ENCODE results near the gene PRRC2B. TPM values are rescaled to one million over a fixed set of nuclear protein-coding genes. Genes with fewer than 3 reads are reported as not detected.

Gene PRRC2B
- total RNA-seq, 1 donor from 2014 or later: 174 TPM

DNA sequence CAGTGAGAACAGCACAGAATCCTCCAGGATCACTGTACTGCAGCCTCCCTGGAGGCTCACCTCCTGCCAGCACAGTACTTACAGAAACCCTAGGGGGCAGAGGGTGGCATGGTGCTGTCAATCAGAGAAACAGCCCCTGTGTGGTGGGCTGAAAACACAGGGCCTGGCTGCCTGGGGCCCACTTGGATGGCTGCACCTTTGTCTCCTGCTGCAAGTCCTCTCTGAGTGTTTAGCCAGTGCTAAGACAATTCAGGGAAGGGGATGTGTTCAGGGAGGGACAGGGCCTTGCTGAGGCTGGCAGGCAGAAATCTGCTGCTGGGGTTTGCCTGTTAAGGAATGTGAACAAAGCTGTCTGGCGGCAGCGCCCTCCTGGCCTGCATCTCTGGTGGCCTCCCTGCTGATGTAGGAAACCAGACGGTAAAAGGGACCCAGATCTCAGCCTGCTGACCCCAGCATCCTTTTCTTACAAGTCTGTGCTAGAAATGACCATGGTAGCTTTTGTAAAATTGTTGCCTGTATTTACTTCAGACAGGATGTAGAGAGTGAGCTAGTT is 39.5 kb downstream of the PRRC2B start:
- Mint-ChIP-seq H3K9me3 (no peaks in the 10 kb centered on the region), H3K36me3 (ENCODE audit: low read depth) (peaks cover 81% of the 10 kb centered on the region), H3K27me3 (ENCODE audit: low read depth) (no peaks in the 10 kb centered on the region), H3K4me1 (ENCODE audit: low read depth) (peaks cover 20% of the 10 kb centered on the region), H3K27ac (no peak overlapping the region), H3K4me3 (ENCODE audit: low read depth) (no peak overlapping the region)
- intact Hi-C loops (cut with micrococcal nuclease): no loop called here
- DNase-seq (ENCODE audit: low spot score): no peak

- no peaks in the 10 kb centered on the region for H3K27me3 Mint-ChIP-seq (ENCODE audit: low read depth)
- intact Hi-C loops (cut with micrococcal nuclease): no loop called here
Measured at GRCh38 chr9:131434673-131435072, 40.8 kb downstream of the PRRC2B start.

DNA sequence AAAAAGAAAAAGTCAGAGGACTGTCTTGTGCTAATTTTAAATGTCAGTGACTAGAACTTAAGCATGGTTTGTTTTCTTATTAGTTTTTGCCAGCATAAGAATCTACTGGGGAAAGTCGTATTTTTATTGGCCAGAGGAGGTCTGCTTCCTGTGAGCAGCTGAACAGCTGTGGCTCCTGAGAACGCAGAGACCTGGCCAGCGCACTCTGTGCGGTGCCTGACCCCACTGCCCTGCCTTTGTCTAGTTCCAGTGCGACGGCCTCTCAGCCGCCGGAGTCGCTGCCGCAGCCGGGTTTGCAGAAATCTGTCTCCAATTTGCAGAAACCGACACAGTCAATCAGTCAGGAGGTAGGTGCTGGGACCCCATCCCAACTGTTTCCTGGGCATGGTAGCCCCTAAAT is 42.5 kb downstream of the PRRC2B start:
- Mint-ChIP-seq H3K27ac (no peak overlapping the region), H3K4me1 (ENCODE audit: low read depth) (peaks cover 21% of the 10 kb centered on the region), H3K36me3 (ENCODE audit: low read depth) (peaks cover 91% of the 10 kb centered on the region), H3K4me3 (ENCODE audit: low read depth) (no peak overlapping the region), H3K27me3 (ENCODE audit: low read depth) (no peaks in the 10 kb centered on the region), H3K9me3 (no peaks in the 10 kb centered on the region)
- no peak for DNase-seq (ENCODE audit: low spot score)
- intact Hi-C loops (cut with micrococcal nuclease): no loop called here

More at GRCh38 chr9:131434673-131435072, 40.8 kb downstream of the PRRC2B start:
- Mint-ChIP-seq H3K36me3 (ENCODE audit: low read depth) (peaks cover 85% of the 10 kb centered on the region), H3K4me3 (ENCODE audit: low read depth) (no peak overlapping the region), H3K27ac (no peak overlapping the region), H3K9me3 (no peaks in the 10 kb centered on the region), H3K4me1 (ENCODE audit: low read depth) (peaks cover 20% of the 10 kb centered on the region)
- DNase-seq (ENCODE audit: low spot score): no peak

DNA sequence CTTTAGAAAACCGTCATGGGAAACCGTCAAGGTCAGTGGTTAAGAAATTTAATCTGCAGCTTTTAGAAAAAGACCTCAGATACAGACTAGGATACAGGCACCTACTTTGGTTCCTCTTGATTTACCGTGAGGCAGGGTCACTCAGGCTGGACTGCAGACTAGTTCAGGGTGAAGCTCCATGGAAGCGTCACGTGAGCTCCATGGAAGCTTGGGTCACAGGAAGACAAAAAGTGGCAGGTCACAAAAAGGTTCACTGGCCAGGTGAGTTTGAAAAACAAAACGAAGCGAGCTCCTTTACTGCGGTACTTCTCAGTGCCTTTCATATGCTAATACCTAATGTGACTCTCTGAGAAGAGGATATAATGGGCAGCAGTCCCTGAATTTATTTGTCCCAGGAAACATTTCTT is 43.0 kb downstream of the PRRC2B start:
- H3K27me3 Mint-ChIP-seq (ENCODE audit: low read depth): no peaks in the 10 kb centered on the region

GRCh38 chr9:131438190-131438589 is 44.3 kb downstream of the PRRC2B start:
- DNase-seq (ENCODE audit: low spot score): no peak
- Mint-ChIP-seq H3K27me3 (ENCODE audit: low read depth) (no peaks in the 10 kb centered on the region), H3K9me3 (no peaks in the 10 kb centered on the region), H3K36me3 (ENCODE audit: low read depth) (peaks cover 92% of the 10 kb centered on the region), H3K27ac (peak overlapping the region; percentile 40), H3K4me3 (ENCODE audit: low read depth) (no peak overlapping the region), H3K4me1 (ENCODE audit: low read depth) (peaks cover 25% of the 10 kb centered on the region)
- intact Hi-C loops (cut with micrococcal nuclease): no loop called here

More for the DNA sequence above, 43.0 kb downstream of the PRRC2B start:
- peaks cover 95% of the 10 kb centered on the region for H3K36me3 Mint-ChIP-seq (ENCODE audit: low read depth)
- H3K4me3 Mint-ChIP-seq (ENCODE audit: low read depth): no peak overlapping the region
- no peak for DNase-seq (ENCODE audit: low spot score)
- intact Hi-C loops (cut with micrococcal nuclease): no loop called here
- no peak overlapping the region for H3K27ac Mint-ChIP-seq
- H3K4me1 Mint-ChIP-seq (ENCODE audit: low read depth): peaks cover 25% of the 10 kb centered on the region
- H3K9me3 Mint-ChIP-seq: no peaks in the 10 kb centered on the region

DNA sequence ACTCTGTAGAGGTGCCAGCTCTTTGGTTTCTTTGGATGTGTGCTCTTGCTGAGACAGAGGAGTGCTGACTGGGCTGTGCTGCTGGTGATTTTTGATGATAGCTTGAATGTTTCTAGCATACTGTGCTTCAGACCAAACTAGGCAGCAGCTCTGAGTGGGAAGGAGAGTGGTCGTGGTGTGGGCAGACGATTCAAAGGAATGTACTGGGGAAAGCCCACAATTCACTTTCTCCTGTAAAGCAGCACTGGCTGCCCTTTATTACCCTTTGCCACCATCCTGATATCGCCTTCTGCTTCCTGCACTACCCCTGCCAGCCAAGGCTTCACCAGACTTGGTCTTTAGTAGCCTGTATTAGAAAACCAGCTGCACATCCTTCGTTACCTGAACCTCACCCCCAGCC is 45.3 kb downstream of the PRRC2B start:
- H3K27me3 Mint-ChIP-seq (ENCODE audit: low read depth): no peaks in the 10 kb centered on the region
- H3K9me3 Mint-ChIP-seq: no peaks in the 10 kb centered on the region
- intact Hi-C loops (cut with micrococcal nuclease): no loop called here
- DNase-seq (ENCODE audit: low spot score): no peak
- H3K36me3 Mint-ChIP-seq (ENCODE audit: low read depth): peaks cover 87% of the 10 kb centered on the region
- H3K4me1 Mint-ChIP-seq (ENCODE audit: low read depth): peaks cover 25% of the 10 kb centered on the region
- H3K27ac Mint-ChIP-seq: peak overlapping the region; percentile 38
- H3K4me3 Mint-ChIP-seq (ENCODE audit: low read depth): no peak overlapping the region

DNA sequence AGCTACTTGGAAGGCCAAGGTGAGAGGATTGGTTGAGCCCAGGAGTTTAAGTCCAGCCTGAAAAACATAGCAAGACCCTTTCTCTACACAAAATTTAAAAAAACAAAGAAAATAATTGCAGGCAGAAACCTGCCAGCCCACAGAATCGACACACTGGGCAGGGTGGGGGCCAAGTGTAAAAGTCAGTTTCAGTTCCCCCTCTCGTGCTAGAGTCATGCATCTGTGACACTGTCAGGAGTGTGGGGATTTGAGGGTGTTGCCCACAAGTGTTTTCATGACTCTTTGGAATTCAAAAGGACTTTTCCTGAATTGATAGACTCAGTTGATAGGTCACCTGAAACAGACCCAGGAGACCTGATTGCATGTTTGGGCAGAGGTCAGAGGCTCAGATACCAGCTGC is 47.6 kb downstream of the PRRC2B start:
- intact Hi-C loops (cut with micrococcal nuclease): no loop called here

DNA sequence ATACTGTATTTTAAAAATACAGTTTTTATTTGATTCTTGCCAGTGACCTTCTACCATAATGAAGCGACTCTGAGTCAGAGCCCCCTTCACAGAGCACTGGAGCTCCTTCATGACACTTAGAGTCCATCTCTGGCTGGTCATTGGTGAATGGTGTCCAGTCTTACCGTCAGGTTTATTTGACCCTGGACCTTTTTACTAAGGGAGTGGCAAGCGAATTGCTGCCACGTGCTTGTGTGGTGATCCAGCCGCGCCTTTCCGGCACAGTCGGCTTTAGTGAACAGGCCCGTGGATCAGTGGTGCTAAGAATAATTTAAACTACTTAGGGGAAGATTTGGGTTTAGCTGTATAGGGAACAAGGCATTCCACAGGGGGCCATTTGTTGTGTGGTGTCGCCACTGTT is 48.5 kb downstream of the PRRC2B start:
- Mint-ChIP-seq H3K4me1 (ENCODE audit: low read depth) (peaks cover 22% of the 10 kb centered on the region), H3K4me3 (ENCODE audit: low read depth) (no peak overlapping the region), H3K9me3 (no peaks in the 10 kb centered on the region), H3K36me3 (ENCODE audit: low read depth) (peaks cover 87% of the 10 kb centered on the region), H3K27me3 (ENCODE audit: low read depth) (no peaks in the 10 kb centered on the region), H3K27ac (no peak overlapping the region)
- no peak for DNase-seq (ENCODE audit: low spot score)
- intact Hi-C loops (cut with micrococcal nuclease): no loop called here

More for the DNA sequence above, 47.6 kb downstream of the PRRC2B start:
- DNase-seq (ENCODE audit: low spot score): no peak
- Mint-ChIP-seq H3K9me3 (no peaks in the 10 kb centered on the region), H3K27ac (peak overlapping the region; percentile 17), H3K36me3 (ENCODE audit: low read depth) (peaks cover 86% of the 10 kb centered on the region), H3K4me3 (ENCODE audit: low read depth) (no peak overlapping the region), H3K27me3 (ENCODE audit: low read depth) (no peaks in the 10 kb centered on the region), H3K4me1 (ENCODE audit: low read depth) (peaks cover 22% of the 10 kb centered on the region)

- Mint-ChIP-seq H3K9me3 (no peaks in the 10 kb centered on the region), H3K4me1 (ENCODE audit: low read depth) (peaks cover 21% of the 10 kb centered on the region), H3K27ac (no peak overlapping the region), H3K27me3 (ENCODE audit: low read depth) (no peaks in the 10 kb centered on the region), H3K4me3 (ENCODE audit: low read depth) (no peak overlapping the region), H3K36me3 (ENCODE audit: low read depth) (peaks cover 87% of the 10 kb centered on the region)
- intact Hi-C loops (cut with micrococcal nuclease): no loop called here
- DNase-seq (ENCODE audit: low spot score): no peak
Measured at GRCh38 chr9:131443648-131444047, 49.8 kb downstream of the PRRC2B start.

GRCh38 chr9:131446276-131446675 is 52.4 kb downstream of the PRRC2B start:
- peaks cover 16% of the 10 kb centered on the region for H3K4me1 Mint-ChIP-seq (ENCODE audit: low read depth)
- intact Hi-C loops (cut with micrococcal nuclease): no loop called here
- no peaks in the 10 kb centered on the region for H3K27me3 Mint-ChIP-seq (ENCODE audit: low read depth)
- DNase-seq (ENCODE audit: low spot score): no peak
- H3K27ac Mint-ChIP-seq: no peak overlapping the region
- H3K4me3 Mint-ChIP-seq (ENCODE audit: low read depth): no peak overlapping the region
- no peaks in the 10 kb centered on the region for H3K9me3 Mint-ChIP-seq
- peaks cover 83% of the 10 kb centered on the region for H3K36me3 Mint-ChIP-seq (ENCODE audit: low read depth)

GRCh38 chr9:131447148-131447547 is 53.3 kb downstream of the PRRC2B start:
- H3K27ac Mint-ChIP-seq: no peak overlapping the region
- intact Hi-C loops (cut with micrococcal nuclease): no loop called here
- H3K36me3 Mint-ChIP-seq (ENCODE audit: low read depth): peaks cover 84% of the 10 kb centered on the region
- H3K4me3 Mint-ChIP-seq (ENCODE audit: low read depth): no peak overlapping the region
- no peaks in the 10 kb centered on the region for H3K9me3 Mint-ChIP-seq
- peaks cover 16% of the 10 kb centered on the region for H3K4me1 Mint-ChIP-seq (ENCODE audit: low read depth)
- DNase-seq (ENCODE audit: low spot score): no peak
- H3K27me3 Mint-ChIP-seq (ENCODE audit: low read depth): no peaks in the 10 kb centered on the region

DNA sequence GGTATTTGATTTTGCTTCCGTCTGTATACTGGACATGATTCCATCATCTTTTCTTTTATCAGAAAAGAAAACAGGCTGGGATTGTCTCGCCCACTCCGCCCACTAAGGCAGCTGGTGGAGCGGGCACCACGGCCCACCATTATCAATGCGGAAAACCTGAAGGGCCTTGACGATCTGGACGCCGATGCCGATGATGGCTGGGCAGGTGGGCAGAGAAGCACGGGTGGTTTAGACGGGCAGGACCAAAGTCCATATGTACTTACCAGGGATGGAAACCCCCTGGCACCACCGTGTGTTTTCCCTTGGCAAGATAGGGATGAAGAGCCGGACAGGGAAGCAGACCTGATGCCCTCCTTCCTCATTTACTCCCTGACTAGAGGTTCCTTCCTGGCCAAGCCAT is 53.7 kb downstream of the PRRC2B start:
- Mint-ChIP-seq H3K36me3 (ENCODE audit: low read depth) (peaks cover 84% of the 10 kb centered on the region), H3K4me1 (ENCODE audit: low read depth) (peaks cover 18% of the 10 kb centered on the region), H3K27me3 (ENCODE audit: low read depth) (no peaks in the 10 kb centered on the region), H3K4me3 (ENCODE audit: low read depth) (no peak overlapping the region), H3K9me3 (no peaks in the 10 kb centered on the region), H3K27ac (peak overlapping the region; percentile 33)
- DNase-seq (ENCODE audit: low spot score): no peak
- intact Hi-C loops (cut with micrococcal nuclease): no loop called here

GRCh38 chr9:131448818-131449217 is 54.9 kb downstream of the PRRC2B start:
- H3K27me3 Mint-ChIP-seq (ENCODE audit: low read depth): no peaks in the 10 kb centered on the region
- peaks cover 86% of the 10 kb centered on the region for H3K36me3 Mint-ChIP-seq (ENCODE audit: low read depth)
- H3K9me3 Mint-ChIP-seq: no peaks in the 10 kb centered on the region
- H3K4me1 Mint-ChIP-seq (ENCODE audit: low read depth): peaks cover 21% of the 10 kb centered on the region
- intact Hi-C loops (cut with micrococcal nuclease): no loop called here
- no peak overlapping the region for H3K4me3 Mint-ChIP-seq (ENCODE audit: low read depth)
- DNase-seq (ENCODE audit: low spot score): no peak
- peak overlapping the region; percentile 68 for H3K27ac Mint-ChIP-seq

DNA sequence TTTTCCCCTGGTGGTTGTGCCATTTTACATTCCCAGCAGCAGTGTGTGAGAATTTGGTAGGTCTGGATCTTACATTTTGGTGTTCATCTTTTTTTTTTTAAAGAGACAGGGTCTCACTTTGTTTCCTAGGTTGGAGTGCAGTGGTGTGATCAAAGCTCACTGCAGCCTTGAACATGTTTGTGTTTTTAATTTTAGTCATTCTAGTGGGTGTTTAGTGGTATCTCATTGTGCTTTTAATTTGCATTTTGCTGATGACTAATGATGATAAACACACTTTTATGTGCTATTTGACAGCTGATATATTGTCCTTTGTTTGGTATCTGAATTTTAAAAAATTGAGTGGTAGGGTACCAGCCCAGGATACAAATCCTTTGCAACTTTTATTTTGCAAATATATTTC is 55.4 kb downstream of the PRRC2B start:
- H3K27ac Mint-ChIP-seq: peak overlapping the region; percentile 68
- H3K4me3 Mint-ChIP-seq (ENCODE audit: low read depth): no peak overlapping the region
- intact Hi-C loops (cut with micrococcal nuclease): no loop called here
- H3K36me3 Mint-ChIP-seq (ENCODE audit: low read depth): peaks cover 86% of the 10 kb centered on the region
- no peaks in the 10 kb centered on the region for H3K9me3 Mint-ChIP-seq
- no peaks in the 10 kb centered on the region for H3K27me3 Mint-ChIP-seq (ENCODE audit: low read depth)
- no peak for DNase-seq (ENCODE audit: low spot score)
- peaks cover 21% of the 10 kb centered on the region for H3K4me1 Mint-ChIP-seq (ENCODE audit: low read depth)
